ENCODE data around the gene TRIM71.
"Not testable (repeated sequence)": the region's sequence is repeated elsewhere in the genome, so short reads cannot be mapped to it uniquely, and the experiment has no call there.

Gene TRIM71

DNA sequence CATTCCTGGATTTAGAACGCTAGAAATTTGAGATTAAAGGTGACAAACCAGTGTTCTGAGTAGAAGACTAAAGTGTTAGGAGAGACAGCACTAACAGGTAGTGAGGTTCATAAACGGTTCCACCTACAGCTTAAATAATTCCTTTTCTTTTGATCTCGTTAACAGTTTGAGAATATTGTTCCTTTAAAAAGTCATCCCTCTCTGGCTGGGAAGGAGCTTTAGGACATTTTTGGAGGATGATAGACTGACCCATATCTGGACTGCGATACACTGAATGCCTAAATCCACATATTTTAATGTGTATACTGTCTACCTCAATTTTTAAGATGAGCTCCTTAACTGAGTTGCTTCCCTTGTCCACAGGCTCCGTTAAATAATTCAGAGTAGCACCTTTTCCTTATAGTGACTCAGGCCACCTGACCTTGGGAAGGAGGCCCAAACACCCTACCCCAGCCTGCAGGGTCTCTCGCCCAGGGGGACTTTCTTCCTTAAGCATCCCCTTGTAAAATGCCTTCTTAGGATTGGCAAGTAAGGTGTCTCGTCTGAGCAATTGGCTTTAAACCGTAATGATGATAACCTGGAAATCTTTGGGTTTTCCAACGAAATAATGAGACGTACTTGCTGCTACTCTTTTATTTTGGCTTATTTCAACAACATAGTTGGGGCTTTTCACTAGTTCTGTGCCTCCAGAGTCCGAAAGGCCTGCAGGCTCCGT, 3.3 kb downstream of the TRIM71 start:
- H3K4me3 ChIP-seq (ENCODE audit: low read depth, low read length) = no peak overlapping the region
- no peak for DNase-seq (ENCODE audit: low read depth)
- TF ChIP-seq, protein P1, sequence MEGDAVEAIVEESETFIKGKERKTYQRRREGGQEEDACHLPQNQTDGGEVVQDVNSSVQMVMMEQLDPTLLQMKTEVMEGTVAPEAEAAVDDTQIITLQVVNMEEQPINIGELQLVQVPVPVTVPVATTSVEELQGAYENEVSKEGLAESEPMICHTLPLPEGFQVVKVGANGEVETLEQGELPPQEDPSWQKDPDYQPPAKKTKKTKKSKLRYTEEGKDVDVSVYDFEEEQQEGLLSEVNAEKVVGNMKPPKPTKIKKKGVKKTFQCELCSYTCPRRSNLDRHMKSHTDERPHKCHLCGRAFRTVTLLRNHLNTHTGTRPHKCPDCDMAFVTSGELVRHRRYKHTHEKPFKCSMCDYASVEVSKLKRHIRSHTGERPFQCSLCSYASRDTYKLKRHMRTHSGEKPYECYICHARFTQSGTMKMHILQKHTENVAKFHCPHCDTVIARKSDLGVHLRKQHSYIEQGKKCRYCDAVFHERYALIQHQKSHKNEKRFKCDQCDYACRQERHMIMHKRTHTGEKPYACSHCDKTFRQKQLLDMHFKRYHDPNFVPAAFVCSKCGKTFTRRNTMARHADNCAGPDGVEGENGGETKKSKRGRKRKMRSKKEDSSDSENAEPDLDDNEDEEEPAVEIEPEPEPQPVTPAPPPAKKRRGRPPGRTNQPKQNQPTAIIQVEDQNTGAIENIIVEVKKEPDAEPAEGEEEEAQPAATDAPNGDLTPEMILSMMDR (conservative IDR thresholded peaks at IDR 0.05; ENCODE audit: low read depth, low read length) = no peak

DNA sequence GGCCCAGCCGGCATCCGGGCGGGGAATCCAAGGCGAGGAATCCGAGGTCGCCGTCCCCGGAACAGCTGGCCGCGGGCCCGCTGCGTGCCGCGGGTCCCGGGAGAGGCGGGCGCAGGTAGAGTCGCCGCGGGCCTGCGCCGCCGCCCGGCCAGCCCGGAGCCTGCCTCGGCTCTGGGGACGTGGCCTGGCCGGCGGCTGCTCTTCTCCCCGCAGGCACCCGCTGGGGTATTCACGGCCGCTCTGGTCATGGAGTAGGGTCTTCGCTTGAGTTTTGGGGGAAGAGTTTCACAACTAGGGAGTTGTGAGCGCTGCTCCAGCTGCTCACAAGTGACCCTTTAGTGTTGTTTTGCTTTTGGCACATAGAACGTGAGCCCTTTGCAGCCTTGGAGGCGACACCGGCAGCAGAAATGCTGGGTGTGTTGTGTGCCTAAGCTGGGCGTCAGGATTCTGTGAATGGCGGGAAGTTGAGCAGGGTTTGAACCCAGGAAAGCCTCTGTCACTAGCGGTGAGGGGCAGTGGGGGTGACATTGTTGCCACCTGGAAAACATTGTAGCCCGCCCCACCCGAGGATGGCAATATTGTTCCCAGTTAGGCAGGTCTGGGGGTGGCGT, 4.0 kb downstream of the TRIM71 start:
- H3K4me3 ChIP-seq (ENCODE audit: low read depth, low read length) = no peak overlapping the region
- DNase-seq (ENCODE audit: low read depth) = no peak
- TF ChIP-seq, protein P1 (conservative IDR thresholded peaks at IDR 0.05; ENCODE audit: low read depth, low read length) = no peak

- DNase-seq (ENCODE audit: low read depth) = no peak
- TF ChIP-seq, protein P1 (conservative IDR thresholded peaks at IDR 0.05; ENCODE audit: low read depth, low read length) = no peak
- no peak overlapping the region for H3K4me3 ChIP-seq (ENCODE audit: low read depth, low read length)
Measured at GRCh38 chr3:32822609-32823498, 5.1 kb downstream of the TRIM71 start.

DNA sequence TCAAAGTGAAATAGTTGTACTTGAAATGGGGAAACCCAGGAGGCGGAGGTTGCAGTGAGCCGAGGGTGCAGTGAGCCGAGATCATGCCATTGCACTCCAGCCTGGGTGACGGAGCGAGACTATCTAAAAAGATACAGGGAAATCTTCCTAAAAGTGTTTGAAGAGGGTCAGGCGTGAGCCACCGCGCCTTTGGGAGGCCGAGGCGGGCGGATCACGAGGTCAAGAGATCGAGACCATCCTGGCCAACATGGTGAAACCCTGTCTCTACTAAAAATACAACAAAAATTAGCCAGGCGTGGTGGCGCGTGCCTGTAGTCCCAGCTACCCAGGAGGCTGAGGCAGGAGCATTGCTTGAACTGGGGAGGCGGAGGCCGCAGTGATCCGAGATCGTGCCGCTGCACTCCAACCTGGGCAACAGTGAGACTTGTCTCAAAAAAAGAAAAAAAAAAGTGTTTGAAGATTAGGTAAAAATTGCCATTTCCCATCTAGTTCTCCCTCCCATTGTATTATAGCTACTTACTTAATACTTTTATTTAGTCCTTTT, 5.9 kb downstream of the TRIM71 start:
- not testable (repeated sequence) for H3K4me3 ChIP-seq (ENCODE audit: low read depth, low read length); DNase-seq (ENCODE audit: low read depth)

DNA sequence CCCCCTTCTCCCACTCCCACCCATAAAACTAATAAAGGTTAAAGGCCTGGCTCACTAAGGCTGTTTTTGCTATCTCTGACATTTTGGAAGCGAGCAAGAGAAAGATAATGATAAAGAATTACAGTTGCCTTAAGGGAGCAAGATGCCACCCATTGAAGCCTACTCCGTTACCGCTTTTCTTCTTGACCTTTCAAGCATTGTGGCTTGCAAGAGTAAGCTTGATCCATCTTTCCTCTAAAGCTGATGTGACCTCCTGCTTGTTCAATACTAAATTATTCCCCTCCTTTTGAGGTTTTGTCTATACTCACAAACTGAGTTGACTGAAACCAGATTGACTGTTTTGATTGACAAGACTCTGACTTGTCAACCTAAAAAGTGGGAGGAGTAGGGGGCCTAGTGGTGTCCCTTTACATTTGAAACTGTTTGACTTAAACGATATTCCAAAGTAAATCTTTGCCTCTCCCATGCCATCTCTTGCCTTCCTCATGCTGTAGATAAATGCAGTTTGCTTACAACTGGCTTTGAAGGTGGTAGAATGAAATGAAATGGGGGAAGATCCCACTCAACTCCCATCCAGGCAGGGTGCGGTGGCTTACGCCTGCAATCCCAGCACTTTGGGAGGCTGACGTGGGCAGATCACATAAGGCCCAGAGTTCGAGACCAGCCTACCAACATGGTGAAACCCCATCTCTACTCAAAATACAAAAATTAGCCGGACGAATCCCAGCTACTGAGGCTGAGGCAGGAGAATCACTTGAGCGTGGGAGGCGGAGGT, 8.0 kb downstream of the TRIM71 start:
- DNase-seq (ENCODE audit: low read depth) = no peak
- H3K4me3 ChIP-seq (ENCODE audit: low read depth, low read length) = no peak overlapping the region
- TF ChIP-seq, protein P1 (conservative IDR thresholded peaks at IDR 0.05; ENCODE audit: low read depth, low read length) = no peak

DNA sequence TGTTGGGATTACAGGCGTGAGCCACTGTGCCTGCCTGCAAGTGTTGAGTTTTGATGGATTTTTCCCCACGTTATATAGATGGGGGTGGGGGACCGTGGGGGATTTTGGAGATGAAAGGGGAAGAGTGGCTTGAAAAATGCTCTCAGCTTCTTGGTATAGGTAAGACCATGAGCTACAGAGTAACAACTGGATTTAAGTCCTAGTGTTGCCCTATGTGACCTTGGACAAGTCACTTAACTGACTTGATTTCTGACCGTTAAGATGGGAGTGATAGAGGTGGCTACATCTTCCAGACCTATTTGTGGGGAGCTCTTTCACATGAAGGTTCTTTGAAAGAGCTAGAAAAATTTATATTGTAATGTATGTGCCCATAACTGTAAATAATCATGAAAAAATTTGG, 13.3 kb downstream of the TRIM71 start:
- no peak overlapping the region for H3K4me3 ChIP-seq (ENCODE audit: low read depth, low read length)
- TF ChIP-seq, protein P1 (conservative IDR thresholded peaks at IDR 0.05; ENCODE audit: low read depth, low read length) = no peak
- DNase-seq (ENCODE audit: low read depth) = no peak
